ENCODE data around the gene SEMA6B.

DNA sequence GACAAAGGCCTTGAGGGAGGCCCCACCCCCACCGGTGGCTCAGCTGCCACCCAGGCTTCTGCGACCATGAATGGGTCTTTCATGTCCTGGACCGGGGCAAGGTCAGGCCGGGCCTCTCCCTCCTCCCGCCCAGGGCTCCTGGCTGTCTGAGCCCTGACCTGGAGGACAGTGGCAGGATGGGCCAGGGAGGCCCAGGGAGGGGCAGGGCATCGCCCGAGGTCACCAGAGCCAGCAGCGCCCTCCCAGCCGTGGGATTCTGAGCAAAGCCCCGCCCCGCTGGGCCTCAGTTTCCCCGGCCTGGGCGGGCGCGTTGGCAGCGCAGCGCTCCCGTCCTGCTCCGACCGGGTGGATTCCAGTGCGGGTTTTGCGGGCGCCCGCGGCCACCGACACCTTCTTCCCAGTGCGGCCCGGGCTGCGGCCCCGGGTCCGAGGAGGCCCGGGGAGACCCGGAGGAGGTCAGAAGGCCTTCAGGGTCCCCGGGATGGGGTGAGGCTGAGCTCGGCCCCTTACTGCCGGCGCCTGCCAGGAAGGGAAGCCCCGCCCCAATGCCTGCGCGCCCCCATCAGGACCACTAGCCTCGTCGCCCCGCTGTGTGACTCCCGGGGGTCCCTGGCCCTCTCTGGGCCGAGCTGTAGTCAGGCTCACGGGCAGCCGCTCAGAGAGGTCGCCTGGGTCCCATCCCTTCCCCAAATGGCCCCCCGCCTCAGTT is 24.6 kb upstream of the SEMA6B start:
- TF ChIP-seq, protein P1, sequence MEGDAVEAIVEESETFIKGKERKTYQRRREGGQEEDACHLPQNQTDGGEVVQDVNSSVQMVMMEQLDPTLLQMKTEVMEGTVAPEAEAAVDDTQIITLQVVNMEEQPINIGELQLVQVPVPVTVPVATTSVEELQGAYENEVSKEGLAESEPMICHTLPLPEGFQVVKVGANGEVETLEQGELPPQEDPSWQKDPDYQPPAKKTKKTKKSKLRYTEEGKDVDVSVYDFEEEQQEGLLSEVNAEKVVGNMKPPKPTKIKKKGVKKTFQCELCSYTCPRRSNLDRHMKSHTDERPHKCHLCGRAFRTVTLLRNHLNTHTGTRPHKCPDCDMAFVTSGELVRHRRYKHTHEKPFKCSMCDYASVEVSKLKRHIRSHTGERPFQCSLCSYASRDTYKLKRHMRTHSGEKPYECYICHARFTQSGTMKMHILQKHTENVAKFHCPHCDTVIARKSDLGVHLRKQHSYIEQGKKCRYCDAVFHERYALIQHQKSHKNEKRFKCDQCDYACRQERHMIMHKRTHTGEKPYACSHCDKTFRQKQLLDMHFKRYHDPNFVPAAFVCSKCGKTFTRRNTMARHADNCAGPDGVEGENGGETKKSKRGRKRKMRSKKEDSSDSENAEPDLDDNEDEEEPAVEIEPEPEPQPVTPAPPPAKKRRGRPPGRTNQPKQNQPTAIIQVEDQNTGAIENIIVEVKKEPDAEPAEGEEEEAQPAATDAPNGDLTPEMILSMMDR (IDR thresholded peaks at IDR 0.05), result no peak
- TF ChIP-seq POLR2AphosphoS5 (IDR thresholded peaks at IDR 0.05) (no peak), EP300 (IDR thresholded peaks at IDR 0.05) (no peak), POLR2A (IDR thresholded peaks at IDR 0.05) (no peak)
